Sigmoid colon (tissue), 7 donors: ENCODE results near the gene NDUFS8. TPM values are rescaled to one million over a fixed set of nuclear protein-coding genes. Genes with fewer than 3 reads are reported as not detected.
A peak's percentile ranks its signal among the peaks of the same experiment; 100 is the strongest.

Experiments used
- DNase-seq: peaks from one replicate; pipeline ENCODE4 v3.0.0-alpha.2; 2019
- H3K27ac ChIP-seq, 4 donors: fragments of 200-600 bp; sonication (generic); one replicate each; pipeline ENCODE4 v1.5.1; 2016 to 2019; ENCODE audit warnings: mild to moderate bottlenecking in 1 of 4
- H3K27me3 ChIP-seq, 3 donors: fragments of 200-600 bp; sonication (generic); one replicate each; pipeline ENCODE4 v1.5.1; 2019; ENCODE audit warnings: mild to moderate bottlenecking in 1 of 3
- H3K36me3 ChIP-seq, 4 donors: fragments of 200-600 bp; sonication (generic); one replicate each; pipeline ENCODE4 v1.5.1; 2016 to 2019
- H3K4me1 ChIP-seq, 4 donors: fragments of 200-600 bp; sonication (generic); one replicate each; pipeline ENCODE4 v1.5.1; 2017 to 2019
- H3K4me3 ChIP-seq, 4 donors: fragments of 200-600 bp; sonication (generic); one replicate each; pipeline ENCODE4 v1.5.1; 2017 to 2019; ENCODE audit warnings: mild to moderate bottlenecking in 2 of 4, moderate library complexity in 1 of 4
- H3K9me3 ChIP-seq, 4 donors: fragments of 200-600 bp in 3 of 4; sonication (generic) in 3 of 4; one replicate each; pipeline versions ENCODE4 v1.5.1 to v1.6.1; 2013 to 2019
- CTCF ChIP-seq, 4 experiments: fragments of 450-650 bp in 3 of 4; fragments of 200-600 bp in 1 of 4; IDR thresholded peaks; one replicate each; pipeline ENCODE4 v1.5.1; 2016 to 2019; ENCODE audit warnings: antibody characterized with exemption in 4 of 4, mild to moderate bottlenecking in 3 of 4, moderate library complexity in 2 of 4
- EP300 ChIP-seq, 4 donors: sonication (generic); formaldehyde crosslinking; IDR thresholded peaks; one replicate each; pipeline ENCODE4 v1.6.1; 2017; ENCODE audit warnings: antibody characterized with exemption in 4 of 4
- POLR2A ChIP-seq, 2 donors: fragments of 450-650 bp; IDR thresholded peaks; one replicate each; pipeline ENCODE4 v1.6.1; 2016; ENCODE audit warnings: antibody characterized with exemption in 2 of 2, mild to moderate bottlenecking in 2 of 2, moderate library complexity in 2 of 2
- POLR2AphosphoS5 ChIP-seq, 4 donors: sonication (generic); formaldehyde crosslinking; IDR thresholded peaks; one replicate each; pipeline ENCODE4 v1.6.1; 2017; ENCODE audit warnings: antibody characterized with exemption in 4 of 4
- WGBS, 2 donors: extraction: QIAGEN DNeasy Blood & Tissue Kit; methylation state at CpG; one replicate each; pipeline ENCODE4 v1.1.7; 2013; 5-methylcytosine and 5-hydroxymethylcytosine counted together
- intact Hi-C: fragments of 100-400 bp; cut with DNase I; formaldehyde crosslinking; loops from one replicate; pipeline ENCODE4 v1.15.1; 2023
- polyA plus RNA-seq, 3 donors: library from polyadenylated mRNA; stranded (reverse); fragments of 200-250 nt; gene quantifications; one replicate each; pipeline ENCODE4 v1.2.3, GENCODE V29; 2013
- total RNA-seq, 4 donors: library from RNA; depleted of rRNA; stranded (reverse); fragments of >200 nt; gene quantifications; one replicate each; pipeline ENCODE4 v1.1.0, GENCODE V29; 2016
- donor health status: healthy with polysubstance abuse.
- donor health status: Bipolar disorder and iron deficiency.
- donor health status: healthy.

NDUFS8 gene
- total and polyA plus RNA-seq, 7 donors: 149 to 255 (median 174) TPM

- no peak for TF ChIP-seq POLR2AphosphoS5 (IDR thresholded peaks at IDR 0.05)
- TF ChIP-seq CTCF (IDR thresholded peaks at IDR 0.05): no peak
- no peak for TF ChIP-seq POLR2A (IDR thresholded peaks at IDR 0.05)
- TF ChIP-seq EP300 (IDR thresholded peaks at IDR 0.05): no peak
- Histone ChIP-seq H3K9me3 (no peaks in the 10 kb centered on the region), H3K36me3 (no peaks in the 10 kb centered on the region), H3K4me3 (no peak overlapping the region), H3K27ac (peak overlapping the region in 1 of 4 donors; percentile 93), H3K27me3 (no peaks in the 10 kb centered on the region), H3K4me1 (peaks cover 0 to 56% (median 45%) of the 10 kb centered on the region in 4 donors)
- DNase-seq: peak; percentile 64
- intact Hi-C loops: loop anchor here (10.0 kb wide), 1 partner anchor 197 kb away; no protein-coding TSS in a partner anchor
- WGBS, 2 donors: 68 to 86% methylated on average over 16 of the region's 16 CpGs
Measured at GRCh38 chr11:68007498-68008380, 22.7 kb upstream of the NDUFS8 start.

- DNase-seq: peak; percentile 70
- 29 to 54% methylated on average over 27 of the region's 27 CpGs for WGBS, 2 donors
- H3K27me3 ChIP-seq: no peaks in the 10 kb centered on the region
- TF ChIP-seq POLR2AphosphoS5 (IDR thresholded peaks at IDR 0.05) (no peak), CTCF (IDR thresholded peaks at IDR 0.05) (no peak), EP300 (IDR thresholded peaks at IDR 0.05) (no peak), POLR2A (IDR thresholded peaks at IDR 0.05) (no peak)
- intact Hi-C loops: loop anchor here (10.0 kb wide), 1 partner anchor 196 kb away; no protein-coding TSS in a partner anchor
- no peak overlapping the region for H3K4me3 ChIP-seq
- H3K27ac ChIP-seq: peak overlapping the region; percentile 87 to 93 (median 90)
- H3K9me3 ChIP-seq: no peaks in the 10 kb centered on the region
- H3K4me1 ChIP-seq: peaks cover 0 to 57% (median 49%) of the 10 kb centered on the region in 4 donors
- no peaks in the 10 kb centered on the region for H3K36me3 ChIP-seq
Measured at GRCh38 chr11:68008381-68009337, 21.8 kb upstream of the NDUFS8 start.

- H3K4me1 ChIP-seq: peaks cover 0 to 61% (median 51%) of the 10 kb centered on the region in 4 donors
- H3K36me3 ChIP-seq: no peaks in the 10 kb centered on the region
Measured at GRCh38 chr11:68009391-68010089, 20.9 kb upstream of the NDUFS8 start.

More at GRCh38 chr11:68009391-68010089, 20.9 kb upstream of the NDUFS8 start:
- Histone ChIP-seq H3K9me3 (no peaks in the 10 kb centered on the region), H3K4me3 (peak overlapping the region; percentile 19 to 50 (median 41)), H3K27ac (peak overlapping the region; percentile 87 to 93 (median 90)), H3K27me3 (no peaks in the 10 kb centered on the region)
- intact Hi-C loops: loop anchor here (2.0 to 10.0 kb wide), 3 partner anchors 21 to 195 kb away; partner anchors contain the start of genes NDUFS8 and TCIRG1
- WGBS, 2 donors: 53 to 66% methylated on average over 12 of the region's 12 CpGs
- no peak for DNase-seq
- no peak for TF ChIP-seq POLR2AphosphoS5 (IDR thresholded peaks at IDR 0.05)
- TF ChIP-seq EP300 (IDR thresholded peaks at IDR 0.05): no peak
- no peak for TF ChIP-seq CTCF (IDR thresholded peaks at IDR 0.05)
- TF ChIP-seq POLR2A (IDR thresholded peaks at IDR 0.05): no peak
